Osteocyte (in vitro differentiated cells): ENCODE data around the gene UIMC1. TPM values are rescaled to one million over a fixed set of nuclear protein-coding genes. Genes with fewer than 3 reads are reported as not detected.

Experiments used
- DNase-seq: peaks from one replicate; pipeline ENCODE4 v3.0.0; 2021; ENCODE audit warnings: mixed read lengths; ENCODE audit not compliant: unreplicated experiment; ENCODE audit errors: extremely low spot score
- H3K27ac Mint-ChIP-seq: one replicate; pipeline ENCODE4 v1.8.0; 2021; ENCODE audit warnings: mild to moderate bottlenecking, mixed read lengths; ENCODE audit not compliant: unreplicated experiment
- H3K27me3 Mint-ChIP-seq: one replicate; pipeline ENCODE4 v1.8.0; 2021; ENCODE audit warnings: mixed read lengths; ENCODE audit not compliant: unreplicated experiment
- H3K36me3 Mint-ChIP-seq: one replicate; pipeline ENCODE4 v1.8.0; 2021; ENCODE audit warnings: mixed read lengths; ENCODE audit not compliant: unreplicated experiment
- H3K4me1 Mint-ChIP-seq: one replicate; pipeline ENCODE4 v1.8.0; 2021; ENCODE audit warnings: mixed read lengths; ENCODE audit not compliant: unreplicated experiment
- H3K4me3 Mint-ChIP-seq: one replicate; pipeline ENCODE4 v1.8.0; 2021; ENCODE audit warnings: mild to moderate bottlenecking, moderate library complexity, mixed read lengths; ENCODE audit not compliant: unreplicated experiment
- H3K9me3 Mint-ChIP-seq: one replicate; pipeline ENCODE4 v1.8.0; 2021; ENCODE audit warnings: mixed read lengths; ENCODE audit not compliant: unreplicated experiment
- CTCF ChIP-seq: fragments of 200-600 bp; sonication (generic); IDR thresholded peaks from 2 replicates; pipeline ENCODE4 v1.5.0; 2021; ENCODE audit warnings: antibody characterized with exemption, mild to moderate bottlenecking, moderate library complexity
- total RNA-seq: library from RNA; stranded (reverse); gene quantifications from 2 replicates; pipeline ENCODE4 v1.2.1, GENCODE V29; 2021

The UIMC1 gene
- total RNA-seq, 1 donor from 2014 or later: 32.9 TPM

DNA sequence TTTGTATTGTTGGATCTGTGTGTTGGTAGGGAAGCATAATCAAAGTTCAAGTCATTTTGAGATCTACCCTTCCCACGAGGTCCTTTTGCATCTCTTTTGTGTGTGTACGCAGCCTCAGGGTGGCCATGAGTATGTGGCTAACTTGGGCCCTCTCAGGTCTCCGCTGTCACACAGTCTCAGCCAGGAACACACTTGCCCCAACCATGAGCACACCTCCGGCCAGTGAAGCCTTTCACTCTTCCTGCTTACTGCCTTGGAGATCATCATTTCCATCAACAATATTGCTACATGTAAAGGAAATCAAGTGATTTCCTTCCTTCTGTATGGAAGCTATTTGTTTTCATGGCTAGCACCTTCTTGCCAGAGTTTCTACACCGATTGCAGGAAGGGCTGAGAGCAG is 29.9 kb upstream of the UIMC1 start:
- Mint-ChIP-seq H3K27me3 (no peaks in the 10 kb centered on the region), H3K36me3 (peaks cover 11% of the 10 kb centered on the region), H3K9me3 (peaks cover 3% of the 10 kb centered on the region), H3K4me3 (no peak overlapping the region), H3K27ac (no peak overlapping the region), H3K4me1 (peaks cover 7% of the 10 kb centered on the region)
- TF ChIP-seq CTCF: no peak
- no peak for DNase-seq

- no peak overlapping the region for H3K4me3 Mint-ChIP-seq
- no peak overlapping the region for H3K27ac Mint-ChIP-seq
- peaks cover 7% of the 10 kb centered on the region for H3K4me1 Mint-ChIP-seq
Observed at GRCh38 chr5:177035976-177036375, 29.4 kb upstream of the UIMC1 start.

GRCh38 chr5:177029498-177029897 is 22.9 kb upstream of the UIMC1 start:
- no peaks in the 10 kb centered on the region for H3K27me3 Mint-ChIP-seq
- peaks cover 6% of the 10 kb centered on the region for H3K9me3 Mint-ChIP-seq
- no peak overlapping the region for H3K27ac Mint-ChIP-seq
- TF ChIP-seq CTCF: no peak
- no peak for DNase-seq
- no peak overlapping the region for H3K4me3 Mint-ChIP-seq
- H3K36me3 Mint-ChIP-seq: peaks cover 22% of the 10 kb centered on the region
- H3K4me1 Mint-ChIP-seq: peaks cover 6% of the 10 kb centered on the region

More at GRCh38 chr5:177035976-177036375, 29.4 kb upstream of the UIMC1 start:
- peaks cover 6% of the 10 kb centered on the region for H3K9me3 Mint-ChIP-seq
- peaks cover 8% of the 10 kb centered on the region for H3K36me3 Mint-ChIP-seq
- no peak for TF ChIP-seq CTCF
- DNase-seq: no peak
- H3K27me3 Mint-ChIP-seq: no peaks in the 10 kb centered on the region

DNA sequence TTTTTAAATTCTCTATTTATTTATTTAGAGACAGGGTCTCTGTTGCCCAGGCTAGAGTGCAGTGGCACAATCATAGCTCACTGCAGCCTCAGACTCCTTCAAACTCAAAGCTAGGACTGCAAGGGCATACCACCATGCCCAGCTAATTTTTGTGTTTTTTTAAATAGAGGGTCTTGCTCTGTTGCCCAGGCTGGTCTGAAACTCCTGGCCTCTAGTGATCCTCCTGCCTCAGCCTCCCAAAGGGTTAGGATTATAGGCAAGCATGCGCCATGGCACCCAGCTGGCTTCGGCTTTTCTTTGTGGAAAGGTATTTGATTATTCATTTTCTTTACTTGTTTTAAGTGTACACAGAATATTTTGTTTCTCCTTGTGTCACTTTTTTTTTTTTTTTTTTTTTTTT is 21.1 kb upstream of the UIMC1 start:
- peaks cover 19% of the 10 kb centered on the region for H3K36me3 Mint-ChIP-seq
- H3K9me3 Mint-ChIP-seq: peaks cover 6% of the 10 kb centered on the region
- no peaks in the 10 kb centered on the region for H3K27me3 Mint-ChIP-seq
- no peak overlapping the region for H3K27ac Mint-ChIP-seq
- peaks cover 13% of the 10 kb centered on the region for H3K4me1 Mint-ChIP-seq
- TF ChIP-seq CTCF: no peak
- no peak overlapping the region for H3K4me3 Mint-ChIP-seq
- no peak for DNase-seq

GRCh38 chr5:177025101-177025601 is 18.6 kb upstream of the UIMC1 start:
- no peaks in the 10 kb centered on the region for H3K27me3 Mint-ChIP-seq

More at GRCh38 chr5:177025101-177025601, 18.6 kb upstream of the UIMC1 start:
- Mint-ChIP-seq H3K27ac (no peak overlapping the region), H3K36me3 (peaks cover 14% of the 10 kb centered on the region), H3K4me3 (no peak overlapping the region), H3K9me3 (no peaks in the 10 kb centered on the region), H3K4me1 (peaks cover 24% of the 10 kb centered on the region)
- no peak for DNase-seq
- TF ChIP-seq CTCF: no peak
